ENCODE measurements around the gene ARL15. TPM values are rescaled to one million over a fixed set of nuclear protein-coding genes. Genes with fewer than 3 reads are reported as not detected.

Gene ARL15
- total and polyA plus RNA-seq, 2 donors (not counting 1 experiment from before 2014, with no cell fraction given) = 5.8 to 20.5 TPM

DNA sequence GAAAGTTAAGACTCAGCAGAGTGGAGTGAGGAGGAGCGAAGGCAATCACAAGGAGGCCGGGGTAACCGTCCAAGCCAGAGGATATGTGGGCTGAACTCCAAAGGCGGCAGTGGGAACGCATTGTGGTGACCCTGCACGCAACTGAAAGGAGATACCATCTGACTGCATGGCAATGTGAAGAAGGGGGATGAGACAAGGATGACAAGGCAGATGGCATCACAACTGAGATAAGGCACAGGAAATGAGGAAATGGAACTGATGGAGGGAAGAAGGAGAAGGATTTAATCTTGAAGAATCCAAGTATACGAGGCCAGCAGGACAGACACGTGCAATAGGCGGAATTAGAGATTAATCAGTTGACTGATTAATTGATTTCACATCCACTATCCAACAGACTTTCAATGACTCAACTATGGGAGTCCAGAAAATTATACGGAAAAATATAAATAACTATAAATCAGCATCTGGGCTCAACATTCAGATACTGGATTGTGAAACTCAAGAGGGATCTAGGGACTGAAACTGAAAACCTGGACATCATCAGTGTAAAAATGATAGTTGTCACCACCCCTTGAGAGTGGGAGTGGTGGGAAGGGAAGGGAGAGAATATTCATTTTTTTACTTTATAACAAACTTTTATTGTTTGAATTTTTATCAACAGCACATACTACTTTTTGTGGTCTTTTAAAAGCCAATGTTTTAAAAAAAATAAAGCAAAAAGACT is 86.1 kb downstream of the ARL15 start:
- H3K27me3 Mint-ChIP-seq = no peaks in the 10 kb centered on the region
- intact Hi-C loops (cut with micrococcal nuclease) = no loop called here
- Histone ChIP-seq H3K27me3 (replicated peaks in 1 of 4; ENCODE audit: control extremely low read depth in 1 of 4, control insufficient read depth in 3 of 4, insufficient read depth in 4 of 4, low read length in 3 of 4) (no peaks in the 10 kb centered on the region), H3K4me2 (replicated peaks; ENCODE audit: low read depth, low read length, poor library complexity, severe bottlenecking) (no peak overlapping the region), H3K27ac (ENCODE audit: low read length in 2 of 2) (no peak overlapping the region), H3K4me3 (ENCODE audit: control extremely low read depth in 1 of 5, extremely low read depth in 1 of 5, insufficient read depth in 1 of 5, low read depth in 2 of 5, low read length in 4 of 5) (no peak overlapping the region), H3K79me2 (ENCODE audit: control insufficient read depth, insufficient read depth, low read length) (peaks cover 46% of the 10 kb centered on the region), H3K4me1 (ENCODE audit: control insufficient read depth in 2 of 2, insufficient read depth in 2 of 2, low read length in 2 of 2) (peaks cover 4% of the 10 kb centered on the region in 2 donors), H3K36me3 (replicated peaks in 1 of 2; ENCODE audit: control extremely low read depth in 1 of 2, control insufficient read depth in 1 of 2, extremely low read depth in 1 of 2, insufficient read depth in 2 of 2, low read length in 1 of 2) (no peaks in the 10 kb centered on the region), H2AFZ (ENCODE audit: insufficient read depth, low read depth, low read length, poor library complexity, severe bottlenecking) (no peak overlapping the region), H3K9ac (ENCODE audit: low read length) (no peak overlapping the region), H3K9me3 (ENCODE audit: control extremely low read depth in 1 of 3, control insufficient read depth in 2 of 3, insufficient read depth in 1 of 3, low read length in 2 of 3) (no peaks in the 10 kb centered on the region), H4K20me1 (ENCODE audit: control insufficient read depth, insufficient read depth, low read length, poor library complexity, severe bottlenecking) (peaks cover 39% of the 10 kb centered on the region)
- no peak for DNase-seq
- no peak for TF ChIP-seq CTCF (IDR thresholded peaks at IDR 0.05)
- no peak for TF ChIP-seq EZH2 (IDR thresholded peaks at IDR 0.05; ENCODE audit: borderline replicate concordance, insufficient read depth, low read depth, low read length, poor library complexity, severe bottlenecking)
- WGBS (ENCODE audit: insufficient coverage) = 97% methylated on average over 6 of the region's 10 CpGs
- POLR2A ChIA-PET = no interaction called here
- no peak overlapping the region for H3K27ac Mint-ChIP-seq
- H3K4me1 Mint-ChIP-seq = peaks cover 23% of the 10 kb centered on the region
- ATAC-seq (ENCODE audit: low read depth) = no peak
- H3K9me3 Mint-ChIP-seq (ENCODE audit: insufficient read depth) = no peaks in the 10 kb centered on the region
- CTCF ChIA-PET = interaction anchor here (0.8 to 1.0 kb wide), 2 partner anchors 10 to 19 kb away, joined by 3 to 4 read pairs; no protein-coding TSS in a partner anchor
- H3K4me3 Mint-ChIP-seq = no peak overlapping the region

- DNase-seq (no peak), ATAC-seq (ENCODE audit: low read depth) (no peak)
- CTCF ChIA-PET = interaction anchor here (0.6 to 1.8 kb wide), 2 partner anchors 744 to 1044 kb away, joined by 4 read pairs; no protein-coding TSS in a partner anchor
- Histone ChIP-seq H3K9ac (ENCODE audit: low read length) (no peak overlapping the region), H2AFZ (ENCODE audit: insufficient read depth, low read depth, low read length, poor library complexity, severe bottlenecking) (no peak overlapping the region), H3K4me1 (ENCODE audit: control insufficient read depth in 2 of 2, insufficient read depth in 2 of 2, low read length in 2 of 2) (no peaks in the 10 kb centered on the region), H3K79me2 (ENCODE audit: control insufficient read depth, insufficient read depth, low read length) (peaks cover 32% of the 10 kb centered on the region), H3K27me3 (replicated peaks in 1 of 4; ENCODE audit: control extremely low read depth in 1 of 4, control insufficient read depth in 3 of 4, insufficient read depth in 4 of 4, low read length in 3 of 4) (no peaks in the 10 kb centered on the region), H4K20me1 (ENCODE audit: control insufficient read depth, insufficient read depth, low read length, poor library complexity, severe bottlenecking) (peaks cover 27% of the 10 kb centered on the region), H3K4me2 (replicated peaks; ENCODE audit: low read depth, low read length, poor library complexity, severe bottlenecking) (no peak overlapping the region), H3K4me3 (ENCODE audit: control extremely low read depth in 1 of 5, extremely low read depth in 1 of 5, insufficient read depth in 1 of 5, low read depth in 2 of 5, low read length in 4 of 5) (no peak overlapping the region), H3K9me3 (ENCODE audit: control extremely low read depth in 1 of 3, control insufficient read depth in 2 of 3, insufficient read depth in 1 of 3, low read length in 2 of 3) (no peaks in the 10 kb centered on the region), H3K36me3 (replicated peaks in 1 of 2; ENCODE audit: control extremely low read depth in 1 of 2, control insufficient read depth in 1 of 2, extremely low read depth in 1 of 2, insufficient read depth in 2 of 2, low read length in 1 of 2) (no peaks in the 10 kb centered on the region), H3K27ac (ENCODE audit: low read length in 2 of 2) (no peak overlapping the region)
- H3K4me3 Mint-ChIP-seq = no peak overlapping the region
- intact Hi-C loops (cut with micrococcal nuclease) = no loop called here
- POLR2A ChIA-PET = no interaction called here
- H3K9me3 Mint-ChIP-seq (ENCODE audit: insufficient read depth) = no peaks in the 10 kb centered on the region
- no peak overlapping the region for H3K27ac Mint-ChIP-seq
- H3K27me3 Mint-ChIP-seq = no peaks in the 10 kb centered on the region
- TF ChIP-seq EZH2 (IDR thresholded peaks at IDR 0.05; ENCODE audit: borderline replicate concordance, insufficient read depth, low read depth, low read length, poor library complexity, severe bottlenecking) (no peak), CTCF (IDR thresholded peaks at IDR 0.05) (no peak)
- peaks cover 10% of the 10 kb centered on the region for H3K4me1 Mint-ChIP-seq
- WGBS (ENCODE audit: insufficient coverage) = 100% methylated on average over 1 of the region's 4 CpGs
These were observed 88.0 kb downstream of the ARL15 start for GRCh38 chr5:54222336-54222735.

All from B cell (primary cell).